GM23338 (cell line): Measurements from ENCODE around the gene EMX1. TPM values are rescaled to one million over a fixed set of nuclear protein-coding genes. Genes with fewer than 3 reads are reported as not detected.

Source experiments
- ATAC-seq: fragments of 200-7000 bp; cut with Tn5 transposase; 3 replicates; pipeline ENCODE4 v1.9.1; 2020
- DNase-seq: peaks from one replicate; pipeline ENCODE4 v3.0.0-alpha.2; 2015; ENCODE audit warnings: low spot score
- H2AFZ ChIP-seq: fragments of 200-600 bp; sonication (generic); 2 replicates; pipeline ENCODE4 v1.8.0; 2016; ENCODE audit warnings: antibody characterized with exemption, mild to moderate bottlenecking, moderate library complexity
- H3F3A ChIP-seq: fragments of 200-600 bp; sonication (generic); replicated peaks from 2 replicates; pipeline ENCODE4 v1.8.0; 2017; ENCODE audit warnings: antibody characterized with exemption, mixed run types, low read depth
- H3K27ac ChIP-seq: fragments of 200-600 bp; sonication (generic); 2 replicates; pipeline ENCODE4 v1.6.1; 2016; ENCODE audit warnings: low read depth
- H3K27me3 ChIP-seq: fragments of 200-600 bp; sonication (generic); 2 replicates; pipeline ENCODE4 v1.8.0; 2016; ENCODE audit warnings: mild to moderate bottlenecking, mixed run types, moderate library complexity; ENCODE audit not compliant: insufficient read depth
- H3K36me3 ChIP-seq: fragments of 200-600 bp; sonication (generic); 2 replicates; pipeline ENCODE4 v1.8.0; 2016; ENCODE audit warnings: mild to moderate bottlenecking; ENCODE audit not compliant: insufficient read depth
- H3K4me1 ChIP-seq: fragments of 200-600 bp; sonication (generic); 2 replicates; pipeline ENCODE4 v1.8.0; 2016; ENCODE audit warnings: mild to moderate bottlenecking, moderate library complexity; ENCODE audit not compliant: insufficient read depth
- H3K4me2 ChIP-seq: fragments of 200-600 bp; sonication (generic); 2 replicates; pipeline ENCODE4 v1.7.1; 2017; ENCODE audit warnings: mixed run types
- H3K4me3 ChIP-seq: fragments of 200-600 bp; sonication (generic); 2 replicates; pipeline ENCODE4 v1.6.1; 2016; ENCODE audit warnings: mixed run types
- H3K79me2 ChIP-seq: fragments of 200-600 bp; sonication (generic); replicated peaks from 2 replicates; pipeline ENCODE4 v1.8.0; 2017; ENCODE audit warnings: mild to moderate bottlenecking; ENCODE audit not compliant: insufficient read depth
- H3K9me2 ChIP-seq: fragments of 200-600 bp; sonication (generic); 2 replicates; pipeline ENCODE4 v1.8.0; 2017; ENCODE audit not compliant: insufficient read depth
- H4K20me1 ChIP-seq: fragments of 200-600 bp; sonication (generic); replicated peaks from 2 replicates; pipeline ENCODE4 v1.8.0; 2017; ENCODE audit warnings: mild to moderate bottlenecking; ENCODE audit not compliant: insufficient read depth
- H3K27ac Mint-ChIP-seq: 2 replicates; pipeline ENCODE4 v1.8.0; 2020; ENCODE audit warnings: inconsistent platforms, mild to moderate bottlenecking, moderate library complexity, mixed read lengths
- H3K27me3 Mint-ChIP-seq: 3 replicates; pipeline ENCODE4 v1.8.0; 2022; ENCODE audit warnings: low read depth, mild to moderate bottlenecking, moderate library complexity, mixed read lengths, inconsistent platforms; ENCODE audit not compliant: insufficient read depth, poor library complexity
- H3K36me3 Mint-ChIP-seq: 3 replicates; pipeline ENCODE4 v1.8.0; 2021; ENCODE audit warnings: low read depth, mild to moderate bottlenecking, inconsistent platforms, moderate library complexity, mixed read lengths
- H3K4me1 Mint-ChIP-seq: 3 replicates; pipeline ENCODE4 v1.8.0; 2020; ENCODE audit warnings: mild to moderate bottlenecking, inconsistent platforms, mixed read lengths
- H3K4me3 Mint-ChIP-seq: 3 replicates; pipeline ENCODE4 v1.8.0; 2021; ENCODE audit warnings: moderate library complexity, mild to moderate bottlenecking, inconsistent platforms, mixed read lengths
- H3K9me3 Mint-ChIP-seq: 3 replicates; pipeline ENCODE4 v1.8.0; 2020; ENCODE audit warnings: moderate library complexity, mild to moderate bottlenecking, inconsistent platforms, mixed read lengths
- EZH2phosphoT487 ChIP-seq: fragments of 200-600 bp; sonication (generic); IDR thresholded peaks from one replicate; pipeline ENCODE4 v1.8.1; 2018; ENCODE audit warnings: antibody characterized with exemption; ENCODE audit not compliant: unreplicated experiment
- JUNB ChIP-seq: IDR thresholded peaks from one replicate; pipeline ENCODE4 v1.6.1; 2016; ENCODE audit warnings: antibody characterized with exemption; ENCODE audit not compliant: unreplicated experiment
- REST ChIP-seq: IDR thresholded peaks from one replicate; pipeline ENCODE4 v1.6.1; 2018; ENCODE audit warnings: antibody characterized with exemption; ENCODE audit not compliant: unreplicated experiment
- STAT1 ChIP-seq: IDR thresholded peaks from one replicate; pipeline ENCODE4 v1.6.1; 2016; ENCODE audit warnings: antibody characterized with exemption; ENCODE audit not compliant: unreplicated experiment
- ZNF114 ChIP-seq: fragments of 250-450 bp; sonication (Bioruptor Pico); IDR thresholded peaks from 2 replicates; pipeline ENCODE4 v1.5.0; 2020; ENCODE audit warnings: mild to moderate bottlenecking, moderate library complexity
- ZNF462 ChIP-seq: fragments of 250-450 bp; sonication (Bioruptor Pico); IDR thresholded peaks from 2 replicates; pipeline ENCODE4 v1.5.0; 2020; ENCODE audit warnings: mild to moderate bottlenecking, moderate library complexity
- polyA plus RNA-seq: library from polyadenylated mRNA; unstranded; fragments of >200 nt; fragmentation: Nextera tagmentation; extraction: Ambion mirVana; gene quantifications from 2 replicates; pipeline ENCODE4 v1.2.1, GENCODE V29; 2016
- total RNA-seq: library from RNA; depleted of rRNA; stranded (reverse); fragments of >200 nt; shearing (Covaris generic); gene quantifications from 2 replicates; pipeline ENCODE4 v1.2.3, GENCODE V29; 2014
- TF ChIP-seq, protein P1 (sequence below): IDR thresholded peaks from 2 replicates; pipeline ENCODE4 v1.6.1; 2016; ENCODE audit warnings: antibody characterized with exemption

Gene EMX1
- total and polyA plus RNA-seq, 2 experiments from 2014 or later: 3.9 to 7.9 TPM

DNA sequence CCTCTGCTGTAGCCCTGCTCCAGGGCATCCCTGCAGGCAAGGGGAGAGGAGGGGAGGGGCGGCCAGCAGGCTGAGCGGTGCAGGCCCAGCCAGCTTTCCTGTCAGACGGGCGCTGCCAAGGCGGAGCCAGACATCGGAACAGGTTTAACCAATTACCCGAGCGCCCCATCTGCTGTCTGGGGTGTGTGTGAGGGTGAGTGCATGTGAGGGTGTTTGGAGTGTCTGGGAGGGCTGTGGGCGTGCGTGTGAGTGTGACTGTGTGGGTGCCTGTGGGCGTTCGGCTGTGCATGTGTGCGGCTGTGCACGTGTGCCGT, 20.0 kb downstream of the EMX1 start (continued):
- no peak for TF ChIP-seq ZNF462 (CRISPR knock-in tag)
- TF ChIP-seq JUNB: no peak
- TF ChIP-seq EZH2phosphoT487: no peak
- TF ChIP-seq ZNF114: no peak

- DNase-seq (no peak), ATAC-seq (no peak)
- H3K4me1 Mint-ChIP-seq: peaks cover 54% of the 10 kb centered on the region
- Histone ChIP-seq H3K27me3 (peaks cover 7% of the 10 kb centered on the region; the same call in 1 of the 2 replicates), H4K20me1 (no peaks in the 10 kb centered on the region), H3K36me3 (no peaks in the 10 kb centered on the region), H3F3A (no peaks in the 10 kb centered on the region), H3K4me3 (no peak overlapping the region), H2AFZ (no peak overlapping the region), H3K27ac (no peak overlapping the region), H3K79me2 (no peaks in the 10 kb centered on the region), H3K4me1 (peaks cover 20% of the 10 kb centered on the region), H3K9me2 (peaks cover 7% of the 10 kb centered on the region; the same call in 1 of the 2 replicates), H3K4me2 (no peak overlapping the region)
- H3K27me3 Mint-ChIP-seq: peaks cover 30% of the 10 kb centered on the region
- H3K36me3 Mint-ChIP-seq: peaks cover 22% of the 10 kb centered on the region
- H3K4me3 Mint-ChIP-seq: no peak overlapping the region
- H3K9me3 Mint-ChIP-seq: no peaks in the 10 kb centered on the region; the same call in 1 of the 3 replicates
- no peak overlapping the region for H3K27ac Mint-ChIP-seq
- TF ChIP-seq STAT1 (no peak), REST (no peak)
- TF ChIP-seq, protein P1, sequence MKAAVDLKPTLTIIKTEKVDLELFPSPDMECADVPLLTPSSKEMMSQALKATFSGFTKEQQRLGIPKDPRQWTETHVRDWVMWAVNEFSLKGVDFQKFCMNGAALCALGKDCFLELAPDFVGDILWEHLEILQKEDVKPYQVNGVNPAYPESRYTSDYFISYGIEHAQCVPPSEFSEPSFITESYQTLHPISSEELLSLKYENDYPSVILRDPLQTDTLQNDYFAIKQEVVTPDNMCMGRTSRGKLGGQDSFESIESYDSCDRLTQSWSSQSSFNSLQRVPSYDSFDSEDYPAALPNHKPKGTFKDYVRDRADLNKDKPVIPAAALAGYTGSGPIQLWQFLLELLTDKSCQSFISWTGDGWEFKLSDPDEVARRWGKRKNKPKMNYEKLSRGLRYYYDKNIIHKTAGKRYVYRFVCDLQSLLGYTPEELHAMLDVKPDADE: no peak
Measured at GRCh38 chr2:72938455-72938854, 21.1 kb downstream of the EMX1 start.
